ENCODE data around the gene ZC3H11A. TPM values are rescaled to one million over a fixed set of nuclear protein-coding genes. Genes with fewer than 3 reads are reported as not detected.

The ZC3H11A gene
- polyA plus RNA-seq, 3 donors, result 159 to 170 (median 164) TPM

DNA sequence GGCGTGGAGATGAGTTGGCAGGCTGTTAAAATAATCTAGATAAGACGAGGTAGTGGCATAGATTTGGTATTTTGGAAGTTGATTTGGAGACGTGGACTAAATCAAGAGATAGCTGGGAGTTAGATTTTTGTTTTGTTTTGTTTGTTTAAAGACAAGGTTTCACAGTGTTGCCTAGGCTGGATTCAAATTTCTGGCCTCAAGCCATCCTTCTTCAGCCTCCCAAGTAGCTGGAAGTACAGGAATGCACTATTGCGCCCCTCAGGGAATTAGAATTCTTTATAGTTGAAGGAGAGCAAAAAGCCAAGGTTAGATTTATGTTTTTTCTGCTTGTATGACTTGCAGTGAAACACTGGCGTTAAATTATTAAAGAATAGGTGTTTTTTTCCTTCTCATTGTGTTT is 43.7 kb downstream of the ZC3H11A start:
- peak in 1 of 3 donors; percentile 41 for DNase-seq (ENCODE audit: low read depth in 3 of 3, low spot score in 2 of 3)

DNA sequence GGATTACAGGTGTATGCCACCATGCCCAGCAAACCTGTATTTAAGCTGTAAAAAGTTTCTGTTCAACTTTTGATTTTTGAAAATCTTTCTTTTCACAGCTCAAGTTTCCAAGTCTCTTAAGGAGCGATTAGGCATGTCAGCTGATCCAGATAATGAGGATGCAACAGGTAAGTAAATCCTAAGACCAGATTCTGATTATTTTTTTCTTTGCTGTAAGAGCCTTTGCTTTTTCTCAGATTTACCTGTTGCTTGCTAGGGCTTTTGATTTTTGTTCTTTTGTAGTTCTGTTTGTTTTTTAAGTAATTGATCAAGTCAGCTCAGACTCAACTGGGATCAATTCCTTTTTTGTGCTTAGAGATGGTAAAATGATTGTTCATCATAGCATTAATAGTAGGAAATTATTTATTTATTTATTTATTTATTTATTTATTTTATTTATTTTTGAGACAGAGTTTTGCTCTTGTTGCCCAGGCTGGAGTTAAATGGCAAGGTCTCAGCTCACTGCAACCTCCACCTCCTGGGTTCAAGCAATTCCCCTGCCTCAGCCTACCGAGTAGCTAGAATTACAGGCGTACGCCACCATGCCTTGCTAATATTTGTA is 44.9 kb downstream of the ZC3H11A start:
- DNase-seq (ENCODE audit: low read depth in 3 of 3, low spot score in 2 of 3), result no peak

DNA sequence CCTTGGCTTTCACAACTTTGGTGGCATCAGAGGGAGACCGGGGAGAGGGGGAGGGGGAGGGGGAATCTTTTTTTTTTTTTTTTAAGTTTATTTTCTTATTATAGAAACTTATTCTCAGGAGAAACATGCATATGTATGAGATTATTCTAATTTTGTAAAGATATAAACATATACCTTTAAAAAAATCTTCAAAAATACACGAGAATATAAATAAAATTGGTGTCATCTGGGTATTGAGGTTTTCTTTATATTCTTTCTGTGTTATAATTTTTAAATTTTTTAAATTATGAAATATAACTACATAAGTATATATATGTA is 47.1 kb downstream of the ZC3H11A start:
- DNase-seq (ENCODE audit: low read depth in 3 of 3, low spot score in 2 of 3), result no peak

DNA sequence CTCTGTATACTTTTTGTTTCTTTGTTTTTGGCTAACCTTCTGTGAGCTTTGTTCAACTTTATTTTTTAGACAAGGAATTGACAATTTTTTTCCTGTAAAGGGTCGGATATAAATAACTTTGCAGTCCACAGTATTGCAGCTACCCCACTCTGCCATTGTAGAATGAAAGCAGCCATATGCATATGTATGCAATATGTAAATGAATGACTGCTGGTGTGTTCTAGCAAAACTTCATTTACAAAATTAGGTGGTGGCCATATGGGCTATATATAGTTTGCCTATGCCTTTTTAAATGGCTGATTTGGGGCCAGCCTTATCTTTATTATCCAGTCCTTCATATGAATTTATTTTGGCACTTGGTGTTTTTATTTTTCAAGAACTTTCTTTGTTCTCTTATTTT is 48.0 kb downstream of the ZC3H11A start:
- DNase-seq (ENCODE audit: low read depth in 3 of 3, low spot score in 2 of 3), result no peak

Other genes with a start within 250 kb of the ZC3H11A start
- 10 to 100 TPM; 62.0 to 68.3 (median 67.5) TPM for gene ATP2B4, start 168.8 kb upstream of the ZC3H11A start, polyA plus RNA-seq (ENCODE audit: insufficient read length in 3 of 3)
- gene LAX1, start 30.4 kb upstream of the ZC3H11A start, polyA plus RNA-seq (ENCODE audit: insufficient read length in 3 of 3), result under 1 TPM; 0.10 to 0.27 (median 0.15) TPM
- 10 to 100 TPM; 11.7 to 13.4 (median 13.4) TPM for gene ZBED6, start within 50 bp of the ZC3H11A start, polyA plus RNA-seq (ENCODE audit: insufficient read length in 3 of 3)
- gene SNRPE, start 66.0 kb downstream of the ZC3H11A start, polyA plus RNA-seq (ENCODE audit: insufficient read length in 3 of 3), result 100 to 1,000 TPM; 287 to 313 (median 302) TPM

Data from right renal cortex interstitium (tissue), 3 donors.